IPS DF 4.7 (cell line): ENCODE measurements around the gene BLOC1S4.
"Not testable (repeated sequence)": the region's sequence is repeated elsewhere in the genome, so short reads cannot be mapped to it uniquely, and the experiment has no call there.

Source experiments
- DNase-seq: peaks from one replicate; pipeline ENCODE4 v3.0.0-alpha.2; 2013; ENCODE audit warnings: low spot score; ENCODE audit errors: extremely low read depth

BLOC1S4 gene

DNA sequence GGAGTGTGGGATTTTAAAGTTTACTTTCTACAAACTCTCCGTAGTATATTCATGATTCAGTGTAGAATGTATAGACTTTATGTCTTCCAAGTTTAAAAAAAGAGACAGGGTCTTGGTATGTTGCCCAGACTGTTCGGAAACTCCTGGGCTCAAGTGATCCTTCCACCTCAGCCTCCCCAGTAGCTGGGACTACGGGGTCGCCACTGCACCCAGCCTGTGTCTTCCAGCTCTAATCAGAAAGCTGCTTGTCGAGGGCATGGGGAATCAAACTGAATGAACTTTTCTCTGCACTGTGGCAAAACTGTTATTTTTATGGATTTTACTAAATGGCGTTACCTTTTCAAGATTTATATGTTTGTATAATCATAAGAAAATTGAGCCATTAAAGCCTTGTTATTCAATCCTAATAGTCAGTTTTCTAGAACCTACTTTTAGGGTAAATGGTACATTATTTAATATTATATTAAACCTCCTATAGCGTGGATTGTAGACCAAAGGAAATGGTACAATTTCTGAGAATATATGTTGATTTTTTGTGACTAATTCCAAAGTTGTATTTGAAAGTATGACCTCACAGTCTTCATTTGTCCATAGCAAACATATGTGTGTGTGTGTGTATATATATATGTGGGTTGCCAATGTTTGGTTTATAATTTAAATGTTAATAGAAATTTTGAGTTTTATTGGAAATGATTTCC lies 1.1 kb downstream of the BLOC1S4 start:
- no peak for DNase-seq

DNA sequence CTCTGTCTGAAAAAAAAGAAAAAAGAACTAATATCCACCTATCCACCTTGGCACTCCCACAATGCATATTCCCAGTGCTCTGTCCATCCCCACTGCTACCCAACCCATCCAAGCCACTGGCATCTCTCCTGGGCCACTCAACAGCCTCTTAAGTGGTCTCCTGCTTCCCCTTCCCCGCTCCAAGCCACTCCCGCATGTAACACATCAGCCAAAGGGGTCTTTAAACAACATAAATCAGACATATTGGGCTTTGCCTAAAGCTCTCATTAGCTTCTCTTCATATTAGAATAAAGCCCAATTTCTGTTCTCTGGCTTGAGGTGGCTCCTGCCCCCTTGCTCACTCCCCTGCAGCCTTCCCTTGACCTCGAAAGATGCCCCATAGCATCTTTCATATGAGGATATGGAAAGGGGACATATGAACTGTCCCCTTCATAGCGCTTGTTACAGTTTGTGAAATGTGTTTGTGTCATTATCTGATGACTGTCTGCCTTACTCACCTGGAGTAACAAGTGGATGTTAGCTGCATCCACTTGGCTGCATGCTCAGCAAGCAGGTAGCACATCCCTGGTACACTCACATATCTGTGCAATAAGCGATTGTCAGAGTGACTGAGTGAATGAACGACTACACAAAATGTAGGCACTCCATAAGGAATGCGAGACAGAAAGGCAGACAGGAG lies 3.1 kb downstream of the BLOC1S4 start:
- no peak for DNase-seq

DNA sequence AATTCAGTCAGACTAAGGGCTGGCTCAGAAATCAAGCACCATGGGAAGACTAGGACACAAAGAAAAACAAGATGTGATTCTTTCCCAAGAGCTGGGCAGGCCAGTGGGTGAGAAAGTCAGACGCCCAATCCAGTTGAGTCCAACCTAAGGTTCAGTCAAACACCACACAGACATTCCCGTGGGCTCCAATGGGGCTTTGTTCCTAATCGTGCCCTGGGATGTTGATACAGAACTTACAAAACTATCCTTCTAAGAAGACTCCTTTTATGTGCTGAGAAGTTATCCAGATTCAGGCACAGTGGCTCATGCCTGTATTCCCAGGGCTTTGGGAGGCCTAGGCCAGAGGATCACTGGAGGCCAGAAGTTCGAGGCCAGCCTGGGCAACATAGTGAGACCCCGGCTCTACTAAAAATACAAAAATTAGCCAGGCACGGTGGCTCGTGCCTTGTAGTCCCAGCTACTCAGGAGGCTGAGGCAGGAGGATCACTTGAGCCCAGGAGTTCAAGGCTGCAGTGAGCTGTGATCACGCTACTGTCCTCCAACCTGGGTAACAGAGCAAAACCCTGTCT lies 3.7 kb downstream of the BLOC1S4 start:
- no peak for DNase-seq

DNA sequence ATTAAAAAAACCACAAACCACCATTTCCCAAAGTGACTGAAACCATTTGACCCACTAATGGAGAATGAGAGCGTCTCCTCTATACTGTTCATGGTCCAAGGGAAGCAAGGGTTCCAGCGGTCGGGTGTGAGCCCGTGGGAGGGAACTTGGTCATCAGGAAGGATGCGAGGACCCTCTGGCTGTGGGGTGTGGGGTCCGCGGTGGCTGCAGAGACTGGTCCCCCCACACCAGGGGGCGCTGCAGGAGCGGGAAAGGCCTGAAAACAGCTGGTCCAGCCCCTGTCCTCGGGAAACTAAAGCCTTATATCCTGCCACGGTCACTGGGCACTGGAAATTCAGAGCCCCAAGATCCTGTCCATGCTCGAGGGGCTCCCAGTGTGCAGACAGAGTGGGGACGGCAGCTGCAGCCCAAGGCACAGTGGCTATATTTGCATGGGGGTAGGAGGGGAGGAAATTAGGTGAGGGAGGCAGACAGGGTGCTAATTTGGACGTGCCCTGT lies 4.3 kb downstream of the BLOC1S4 start:
- no peak for DNase-seq

DNA sequence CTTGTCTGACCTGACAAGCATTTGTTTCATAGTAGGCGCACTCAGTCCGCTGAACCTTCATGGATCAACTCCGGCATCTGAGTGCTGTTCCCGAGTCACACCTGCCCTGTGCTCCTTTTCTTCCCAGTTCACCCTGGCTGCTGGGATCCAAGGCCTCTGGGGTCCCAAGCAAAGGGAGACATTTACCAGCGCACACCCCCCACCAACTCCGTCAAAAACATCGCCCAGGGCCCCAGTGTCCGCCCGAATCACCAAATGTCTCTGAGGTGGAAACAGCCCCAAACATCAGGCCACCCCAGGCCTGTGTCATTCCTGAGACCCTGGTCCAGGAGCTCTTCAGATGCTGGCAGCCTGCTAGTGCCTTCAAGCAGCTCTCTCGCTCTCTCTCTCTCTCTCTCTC lies 5.1 kb downstream of the BLOC1S4 start:
- DNase-seq, result no peak

DNA sequence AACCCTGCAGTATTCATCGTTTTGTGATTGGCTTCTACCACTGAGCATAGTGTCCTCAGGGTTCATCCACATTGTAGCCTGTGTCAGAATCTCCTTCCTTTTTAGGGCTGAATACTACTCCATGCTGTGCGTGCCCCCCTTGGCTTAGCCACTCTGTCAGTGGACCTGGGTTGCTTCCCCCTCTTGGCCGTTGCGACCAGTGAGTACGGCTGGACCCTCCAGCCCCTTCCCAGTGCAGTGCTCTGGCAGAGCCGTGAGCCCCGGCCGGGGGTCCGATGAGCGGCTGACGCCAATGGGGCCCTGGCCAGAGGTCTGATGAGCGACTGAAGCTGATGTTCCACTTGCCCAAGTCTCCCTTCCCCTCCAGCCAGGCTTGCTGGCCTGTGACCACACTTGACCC lies 6.9 kb downstream of the BLOC1S4 start:
- DNase-seq, result no peak

DNA sequence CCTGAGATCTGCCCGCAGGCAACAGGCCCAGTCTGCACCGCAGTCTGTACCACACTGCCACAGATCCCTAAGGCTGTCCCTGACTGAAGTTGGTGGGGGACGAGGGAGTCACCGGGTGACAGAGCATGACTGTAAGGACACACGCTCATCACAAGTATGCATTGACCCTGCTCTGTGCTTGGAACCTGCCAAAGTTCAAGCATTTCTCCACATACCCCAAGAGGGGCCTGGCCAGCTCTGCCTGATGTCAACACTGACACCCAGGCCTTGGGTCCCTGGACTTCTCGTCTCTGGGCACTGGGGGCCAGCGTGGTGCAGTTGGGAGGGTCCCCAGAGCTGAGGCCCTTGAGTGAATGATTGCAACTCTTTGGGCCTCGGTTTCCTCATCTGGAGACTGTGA lies 7.9 kb downstream of the BLOC1S4 start:
- no peak for DNase-seq

DNA sequence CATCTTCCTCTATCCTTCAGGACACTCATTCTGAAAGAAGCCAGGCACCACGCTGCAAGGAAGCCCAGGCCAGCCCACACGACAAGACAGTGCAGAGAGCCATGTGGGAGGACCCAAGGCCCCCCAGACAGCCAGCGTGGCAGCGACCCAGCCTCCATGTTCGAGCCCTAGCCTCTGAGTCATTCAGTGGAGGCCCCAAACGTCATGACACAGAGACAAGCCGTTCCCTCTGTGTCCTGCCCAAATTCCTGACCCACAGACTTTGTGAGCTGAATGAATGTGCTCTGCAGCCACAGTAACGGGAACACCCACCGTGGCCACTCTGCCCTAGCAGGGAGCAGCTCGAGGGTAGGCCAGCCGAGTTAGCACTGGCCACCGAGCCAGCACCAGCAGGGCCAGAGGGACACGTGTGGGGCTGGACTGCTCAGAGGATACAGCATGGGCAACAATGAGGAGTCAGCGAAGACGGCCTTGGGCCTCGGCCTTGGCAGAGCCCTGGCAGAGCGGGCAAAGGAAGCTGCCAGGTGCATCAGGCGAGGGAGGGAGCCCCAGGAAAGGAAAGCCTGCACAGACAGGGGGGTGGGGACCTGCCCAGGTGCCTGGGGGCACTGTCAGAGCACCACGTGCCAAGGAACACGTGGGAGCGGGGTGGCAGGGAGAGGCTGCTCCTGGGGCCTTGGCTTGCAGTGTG lies 8.6 kb downstream of the BLOC1S4 start:
- DNase-seq, result no peak

DNA sequence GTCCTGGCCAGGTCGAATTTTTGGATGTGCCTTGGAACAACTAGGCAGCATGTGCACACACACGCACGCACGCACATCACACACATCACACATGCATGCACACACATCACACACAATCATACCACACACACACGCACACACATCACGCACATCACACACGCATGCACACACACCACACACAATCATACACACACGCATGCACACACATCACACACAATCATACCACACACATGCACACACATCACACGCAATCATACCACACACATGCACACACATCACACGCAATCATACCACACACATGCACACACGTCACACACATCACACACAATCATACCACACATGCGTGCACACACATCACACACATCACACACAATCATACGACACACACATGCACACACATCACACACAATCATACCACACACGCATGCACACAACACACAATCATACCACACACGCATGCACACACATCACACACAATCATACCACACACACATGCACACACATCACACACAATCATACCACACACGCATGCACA lies 9.5 kb downstream of the BLOC1S4 start:
- not testable (repeated sequence) for DNase-seq

DNA sequence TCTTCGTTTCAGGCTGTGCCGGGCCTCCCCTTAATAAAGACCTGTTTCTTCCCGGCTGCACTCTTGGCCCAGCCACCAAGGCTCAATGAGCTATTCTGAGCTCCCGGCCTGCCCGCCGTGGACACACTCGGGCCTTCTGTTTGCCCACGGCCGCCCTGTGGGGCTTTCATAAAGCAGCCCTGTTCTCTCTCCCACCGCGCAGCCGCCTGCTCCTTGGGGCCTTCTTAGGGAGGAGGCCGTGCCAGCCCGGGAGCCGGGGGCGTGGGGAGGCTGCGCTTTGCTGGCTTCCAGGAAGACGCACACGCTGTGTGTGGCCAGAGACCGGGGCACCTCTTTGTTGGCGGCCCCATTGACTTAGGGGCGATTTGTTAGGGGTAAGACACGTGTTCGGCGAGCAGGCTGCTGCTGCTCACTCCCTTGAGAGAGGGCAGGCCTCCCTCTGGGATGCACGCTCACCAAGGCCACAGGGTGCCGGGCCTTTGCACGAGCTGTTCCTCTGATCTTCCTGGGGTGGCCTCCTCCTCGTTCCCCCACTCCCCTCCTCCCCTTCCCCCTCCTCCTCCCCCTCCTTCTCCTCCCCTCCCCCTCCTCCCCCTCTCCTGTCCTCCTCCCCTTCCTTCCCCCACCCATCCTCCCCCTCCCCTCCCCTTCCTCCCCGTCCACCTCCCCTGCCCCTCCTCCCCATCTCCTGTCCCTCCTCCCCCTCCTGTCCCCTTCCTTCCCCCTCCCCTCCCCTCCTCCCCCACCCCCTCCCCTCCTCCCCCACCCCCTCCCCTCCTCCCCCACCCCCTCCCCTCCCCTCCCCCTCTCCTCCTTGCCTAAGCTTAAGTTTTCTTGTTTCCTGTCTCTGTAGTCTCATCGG lies 11.3 kb downstream of the BLOC1S4 start:
- DNase-seq, result no peak

DNA sequence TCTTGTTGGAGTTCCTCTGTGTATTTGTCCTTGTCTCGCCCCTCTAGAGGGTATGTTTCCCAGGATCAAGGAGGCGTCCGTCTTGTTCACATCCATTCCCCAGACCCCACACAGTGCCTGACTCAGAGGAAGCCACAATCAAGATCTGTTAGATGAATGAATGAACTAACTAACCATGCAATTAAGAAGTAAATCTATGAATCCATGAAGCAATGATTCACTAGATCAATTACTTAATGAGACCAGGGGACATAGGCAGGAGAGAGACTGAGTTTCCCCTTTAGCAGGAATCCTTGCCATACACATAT lies 11.9 kb downstream of the BLOC1S4 start:
- DNase-seq, result no peak

DNA sequence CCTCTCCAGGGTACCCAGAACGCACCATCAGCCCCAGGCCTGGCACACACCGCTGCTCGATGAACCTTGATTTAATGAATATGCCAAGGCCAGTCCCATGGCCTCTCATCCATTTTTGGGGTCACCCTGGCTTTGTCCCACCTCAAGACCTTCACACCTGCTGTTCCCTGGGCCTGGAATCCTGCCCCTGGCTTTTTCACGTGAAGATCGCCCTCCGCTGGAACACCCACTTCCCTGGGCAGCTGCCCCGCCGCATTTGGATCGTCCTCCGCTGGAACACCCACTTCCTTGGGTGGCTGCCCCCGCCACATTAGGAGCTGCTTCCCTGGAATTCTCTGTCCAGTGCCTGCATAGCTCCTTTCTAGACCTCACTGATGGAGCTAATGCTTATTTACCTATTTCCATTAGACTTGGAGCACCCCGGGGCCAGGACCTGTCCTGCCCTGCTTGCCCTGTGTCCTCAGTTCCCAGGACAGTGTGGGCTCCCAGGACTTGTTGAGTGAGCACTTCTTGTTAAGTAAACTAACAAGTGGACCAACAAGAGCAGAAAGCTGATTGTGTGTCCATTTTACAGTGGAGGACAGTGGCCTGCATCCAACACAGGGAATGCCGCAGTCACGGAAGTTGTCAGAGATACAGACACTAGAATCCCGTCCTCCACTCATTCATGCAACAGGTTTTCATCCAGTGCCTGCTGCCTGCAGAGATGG lies 12.5 kb downstream of the BLOC1S4 start:
- DNase-seq, result no peak

DNA sequence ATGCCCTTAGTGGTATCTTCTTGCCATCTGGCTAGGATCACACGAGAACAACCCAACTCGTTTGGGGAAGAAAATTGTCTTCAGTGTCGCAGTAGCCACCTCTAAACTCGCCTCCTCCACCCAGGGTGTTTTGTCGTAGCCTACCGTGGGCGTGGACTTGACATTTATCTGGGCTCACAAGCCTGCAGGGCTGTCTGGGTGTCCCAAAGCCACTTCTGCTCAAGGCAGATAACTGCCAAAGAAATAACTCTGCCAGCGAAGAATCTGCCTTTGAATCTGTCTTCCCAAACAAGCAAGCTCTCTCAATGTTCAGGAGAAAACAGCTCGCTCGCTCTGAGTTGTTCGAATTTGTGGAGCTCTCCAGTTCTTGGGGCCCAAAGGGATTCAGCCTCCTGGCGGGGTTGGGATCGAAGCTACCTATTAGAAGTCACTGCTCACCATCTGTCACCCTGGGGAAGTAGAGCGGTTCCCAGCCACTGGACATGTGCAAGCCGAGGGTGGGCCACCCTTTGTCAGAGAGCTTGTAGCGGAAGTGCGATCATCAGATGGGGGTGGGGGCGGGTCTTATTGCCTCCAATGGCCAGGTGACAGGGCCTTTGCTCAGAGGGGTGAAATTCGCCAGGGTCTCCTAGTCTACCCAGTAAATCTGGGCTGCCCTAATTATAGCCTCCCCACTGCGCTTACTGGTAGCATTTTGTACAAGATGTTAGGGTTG lies 14.8 kb downstream of the BLOC1S4 start:
- no peak for DNase-seq

DNA sequence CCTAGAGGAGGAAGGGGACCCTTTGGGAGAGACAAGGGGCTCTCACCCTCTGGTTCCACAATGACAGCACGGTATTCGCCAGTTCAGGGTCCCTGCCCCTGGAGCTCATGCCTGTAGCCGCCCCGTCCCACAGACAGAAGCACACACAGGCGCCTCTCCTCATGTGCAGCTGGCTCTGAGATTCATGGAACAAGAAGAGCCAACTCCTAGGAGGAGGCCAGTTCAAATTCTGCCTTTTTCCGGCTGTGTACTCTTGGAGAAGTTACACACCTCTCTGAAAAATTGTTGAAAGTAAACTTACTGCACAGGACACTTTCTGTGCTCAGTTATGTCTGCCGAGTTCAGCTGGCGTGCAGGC lies 15.3 kb downstream of the BLOC1S4 start:
- no peak for DNase-seq

DNA sequence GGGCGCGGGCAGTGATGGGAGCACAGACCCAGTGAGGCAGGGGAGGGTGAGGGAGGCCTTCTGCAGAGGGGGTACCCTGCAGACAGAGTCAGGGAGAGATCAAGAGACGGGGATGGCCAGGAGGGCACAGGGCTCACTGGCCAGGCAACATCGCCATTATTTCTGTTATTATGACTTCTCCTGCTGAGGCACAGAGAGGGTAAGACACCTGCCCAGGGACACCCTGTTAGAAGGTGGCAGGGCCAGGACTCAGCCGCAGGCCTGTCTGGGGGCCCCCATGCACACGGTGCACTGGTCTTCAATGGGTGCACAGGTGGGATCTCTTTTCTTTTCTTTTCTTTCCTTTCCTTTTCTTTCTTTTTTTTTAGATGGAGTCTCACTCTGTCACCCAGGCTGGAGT lies 15.8 kb downstream of the BLOC1S4 start:
- DNase-seq, result no peak

DNA sequence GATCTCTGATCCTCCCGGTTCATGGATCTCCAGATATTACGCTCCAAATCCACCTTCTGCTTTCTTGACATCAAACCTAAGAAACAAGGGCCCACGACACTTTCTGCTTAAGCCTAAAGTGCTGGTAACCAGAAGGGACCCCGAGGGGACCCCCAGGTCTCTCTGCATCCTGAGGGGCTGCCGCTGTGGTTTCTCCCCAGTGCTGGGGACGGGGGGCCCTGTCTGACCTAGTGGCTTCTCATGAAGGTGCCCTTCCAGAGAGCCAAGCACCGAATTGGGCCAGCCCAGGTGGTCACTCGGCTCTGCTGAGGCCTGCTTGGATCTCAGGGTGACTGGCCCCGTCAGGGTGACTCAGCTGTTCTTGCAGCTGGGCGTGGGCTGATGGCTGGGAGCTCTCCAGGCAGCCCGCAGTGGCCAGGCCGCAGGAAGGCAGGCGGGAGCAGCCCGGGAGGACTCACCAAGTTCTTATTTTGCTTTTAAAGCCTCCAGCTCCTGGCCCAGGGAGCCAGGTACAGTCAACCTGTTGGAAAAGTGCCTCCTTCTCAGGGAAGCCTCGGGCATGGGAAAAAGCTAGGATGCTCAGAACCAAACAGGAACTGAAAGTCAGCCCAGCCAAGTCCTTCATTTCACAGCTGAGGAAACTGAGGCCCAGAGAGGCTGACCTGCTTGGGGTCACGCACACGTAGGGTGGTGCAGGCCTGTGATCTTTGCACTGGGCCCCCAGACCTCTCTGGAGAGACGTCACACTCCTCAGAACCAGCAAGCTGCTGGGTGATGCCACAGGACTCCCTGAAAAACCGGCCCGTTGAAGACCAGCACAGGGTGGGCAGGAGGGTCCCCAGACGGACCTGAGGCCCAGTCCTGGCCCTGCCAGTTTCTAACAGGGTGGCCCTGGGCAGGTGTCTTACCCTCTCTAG lies 16.7 kb downstream of the BLOC1S4 start:
- DNase-seq, result no peak

DNA sequence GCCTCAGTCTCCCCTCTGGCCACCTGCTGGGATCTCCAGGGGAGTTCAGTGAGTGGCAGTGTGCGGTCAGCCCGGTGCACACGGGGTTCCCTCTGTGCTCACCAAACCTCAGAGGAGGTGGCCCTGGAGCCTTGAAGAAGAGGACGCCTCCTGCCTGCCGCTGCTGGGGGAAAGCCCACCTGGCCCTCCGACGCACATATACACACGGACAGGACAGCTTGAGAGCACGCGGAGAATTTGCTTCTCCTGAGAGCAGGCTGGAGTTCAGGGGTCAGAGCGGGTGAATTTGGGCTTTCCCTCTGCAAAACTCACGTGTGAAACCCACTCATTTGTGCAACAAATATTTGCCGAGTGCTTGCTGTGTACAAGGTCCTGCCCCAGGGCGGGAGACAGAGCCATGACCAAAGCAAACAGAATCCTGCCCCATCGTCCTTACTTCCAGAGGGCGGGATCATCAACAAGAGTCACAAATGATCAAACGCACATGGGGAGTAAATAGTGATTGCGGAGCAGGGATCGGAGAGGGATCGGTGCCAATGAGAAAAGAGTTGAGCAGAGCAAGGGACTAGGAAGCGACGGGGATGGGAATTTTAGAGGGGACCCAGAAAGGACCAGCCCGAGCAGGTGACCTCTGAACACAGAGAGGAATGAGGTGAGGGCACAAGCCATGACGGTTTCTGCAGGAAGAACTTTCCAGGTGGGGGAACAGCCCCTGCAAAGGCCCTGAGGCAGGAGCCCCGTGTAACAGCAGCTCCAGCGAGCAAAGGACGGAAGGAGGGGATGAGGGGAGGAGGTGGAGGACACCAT lies 17.6 kb downstream of the BLOC1S4 start:
- DNase-seq, result no peak

DNA sequence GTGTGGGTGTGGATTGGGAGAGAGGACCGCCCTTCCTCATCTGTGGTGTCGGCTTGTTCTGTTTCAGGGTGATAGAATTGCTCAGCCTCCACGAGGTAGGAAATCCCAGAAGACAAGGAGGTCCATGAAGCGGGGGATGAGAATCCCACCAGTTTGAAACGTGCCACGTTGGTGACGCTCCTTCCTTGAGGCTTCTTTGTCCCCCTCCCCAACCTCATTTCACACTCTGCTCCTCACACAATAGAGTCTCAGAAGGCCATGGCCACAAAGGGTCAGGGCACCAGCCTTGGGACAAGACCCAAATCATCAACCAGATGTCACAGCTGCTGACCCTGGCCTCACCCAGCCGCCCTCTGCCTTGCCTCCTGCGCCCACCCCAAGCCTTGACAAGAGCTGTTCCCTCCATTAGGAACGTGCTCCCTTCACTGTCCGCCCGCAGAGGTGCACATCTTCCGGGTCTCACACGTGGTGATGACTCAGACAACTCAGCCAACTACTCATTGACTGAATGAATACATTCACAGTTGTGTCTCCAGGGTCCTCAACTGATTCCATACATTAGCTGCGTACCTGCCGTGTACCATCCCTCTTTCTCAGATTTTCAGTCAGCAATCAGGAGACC lies 18.3 kb downstream of the BLOC1S4 start:
- DNase-seq, result no peak
